Parathyroid adenoma (tissue), 2 donors: ENCODE measurements around the gene SPATS2L.

Experiments
- H2AFZ ChIP-seq: fragments of 300-600 bp; sonication (generic); one replicate; pipeline ENCODE4 v1.7.0; 2017; ENCODE audit warnings: antibody characterized with exemption, mild to moderate bottlenecking
- H3K27ac ChIP-seq: fragments of 300-600 bp; sonication (generic); one replicate; pipeline ENCODE4 v1.7.0; 2017
- H3K27me3 ChIP-seq: fragments of 300-600 bp; sonication (generic); one replicate; pipeline ENCODE4 v1.7.0; 2017; ENCODE audit warnings: low read length; ENCODE audit not compliant: control insufficient read depth, insufficient read depth
- H3K36me3 ChIP-seq: fragments of 300-600 bp; sonication (generic); one replicate; pipeline ENCODE4 v1.7.0; 2017; ENCODE audit warnings: low read length; ENCODE audit not compliant: control insufficient read depth, insufficient read depth
- H3K4me1 ChIP-seq: fragments of 300-600 bp; sonication (generic); one replicate; pipeline ENCODE4 v1.7.0; 2017; ENCODE audit warnings: control low read depth
- H3K4me2 ChIP-seq: fragments of 300-600 bp; sonication (generic); one replicate; pipeline ENCODE4 v1.7.0; 2017; ENCODE audit warnings: low read length
- H3K4me3 ChIP-seq: fragments of 300-600 bp; sonication (generic); one replicate; pipeline ENCODE4 v1.7.0; 2017; ENCODE audit warnings: low read depth, low read length
- H3K79me2 ChIP-seq: fragments of 300-600 bp; sonication (generic); one replicate; pipeline ENCODE4 v1.7.0; 2017; ENCODE audit warnings: control low read depth
- H3K9ac ChIP-seq: fragments of 300-600 bp; sonication (generic); one replicate; pipeline ENCODE4 v1.7.0; 2017; ENCODE audit warnings: mild to moderate bottlenecking
- H3K9me3 ChIP-seq: fragments of 300-600 bp; sonication (generic); one replicate; pipeline ENCODE4 v1.7.0; 2017; ENCODE audit warnings: low read length; ENCODE audit not compliant: control insufficient read depth
- TF ChIP-seq, protein P1 (sequence below): fragments of 300-600 bp; sonication (generic); IDR thresholded peaks from one replicate; pipeline ENCODE4 v1.7.0; 2017; ENCODE audit warnings: antibody characterized with exemption, mild to moderate bottlenecking
- donor health status: primary hyperparathyroidism.

The SPATS2L gene

DNA sequence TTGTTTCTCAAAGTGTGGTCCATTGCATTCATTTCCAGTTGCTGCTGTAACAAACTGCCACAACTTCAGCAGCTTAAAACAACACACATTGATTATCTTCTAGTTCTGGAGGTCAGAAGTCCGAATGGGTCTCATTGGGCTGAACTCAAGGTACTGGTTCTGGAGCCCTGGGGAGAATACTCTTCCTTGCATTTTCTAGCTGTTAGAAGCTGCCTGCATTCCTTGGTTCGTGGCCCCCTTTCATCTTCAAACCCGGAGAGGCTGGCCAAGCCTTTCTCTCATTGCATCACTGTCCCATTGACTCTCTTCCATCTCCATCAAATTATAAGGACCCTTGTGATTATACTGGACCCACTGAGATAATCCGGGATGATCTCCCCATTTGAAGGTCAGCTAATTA, 98.1 kb downstream of the SPATS2L start:
- Histone ChIP-seq H3K9me3 (no peaks in the 10 kb centered on the region), H3K4me2 (no peak overlapping the region), H3K4me1 (peaks cover 4% of the 10 kb centered on the region), H3K36me3 (no peaks in the 10 kb centered on the region), H3K4me3 (no peak overlapping the region), H3K9ac (no peak overlapping the region), H3K79me2 (no peaks in the 10 kb centered on the region), H3K27ac (no peak overlapping the region), H2AFZ (no peak overlapping the region), H3K27me3 (no peaks in the 10 kb centered on the region)
- TF ChIP-seq, protein P1, sequence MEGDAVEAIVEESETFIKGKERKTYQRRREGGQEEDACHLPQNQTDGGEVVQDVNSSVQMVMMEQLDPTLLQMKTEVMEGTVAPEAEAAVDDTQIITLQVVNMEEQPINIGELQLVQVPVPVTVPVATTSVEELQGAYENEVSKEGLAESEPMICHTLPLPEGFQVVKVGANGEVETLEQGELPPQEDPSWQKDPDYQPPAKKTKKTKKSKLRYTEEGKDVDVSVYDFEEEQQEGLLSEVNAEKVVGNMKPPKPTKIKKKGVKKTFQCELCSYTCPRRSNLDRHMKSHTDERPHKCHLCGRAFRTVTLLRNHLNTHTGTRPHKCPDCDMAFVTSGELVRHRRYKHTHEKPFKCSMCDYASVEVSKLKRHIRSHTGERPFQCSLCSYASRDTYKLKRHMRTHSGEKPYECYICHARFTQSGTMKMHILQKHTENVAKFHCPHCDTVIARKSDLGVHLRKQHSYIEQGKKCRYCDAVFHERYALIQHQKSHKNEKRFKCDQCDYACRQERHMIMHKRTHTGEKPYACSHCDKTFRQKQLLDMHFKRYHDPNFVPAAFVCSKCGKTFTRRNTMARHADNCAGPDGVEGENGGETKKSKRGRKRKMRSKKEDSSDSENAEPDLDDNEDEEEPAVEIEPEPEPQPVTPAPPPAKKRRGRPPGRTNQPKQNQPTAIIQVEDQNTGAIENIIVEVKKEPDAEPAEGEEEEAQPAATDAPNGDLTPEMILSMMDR, result no peak

DNA sequence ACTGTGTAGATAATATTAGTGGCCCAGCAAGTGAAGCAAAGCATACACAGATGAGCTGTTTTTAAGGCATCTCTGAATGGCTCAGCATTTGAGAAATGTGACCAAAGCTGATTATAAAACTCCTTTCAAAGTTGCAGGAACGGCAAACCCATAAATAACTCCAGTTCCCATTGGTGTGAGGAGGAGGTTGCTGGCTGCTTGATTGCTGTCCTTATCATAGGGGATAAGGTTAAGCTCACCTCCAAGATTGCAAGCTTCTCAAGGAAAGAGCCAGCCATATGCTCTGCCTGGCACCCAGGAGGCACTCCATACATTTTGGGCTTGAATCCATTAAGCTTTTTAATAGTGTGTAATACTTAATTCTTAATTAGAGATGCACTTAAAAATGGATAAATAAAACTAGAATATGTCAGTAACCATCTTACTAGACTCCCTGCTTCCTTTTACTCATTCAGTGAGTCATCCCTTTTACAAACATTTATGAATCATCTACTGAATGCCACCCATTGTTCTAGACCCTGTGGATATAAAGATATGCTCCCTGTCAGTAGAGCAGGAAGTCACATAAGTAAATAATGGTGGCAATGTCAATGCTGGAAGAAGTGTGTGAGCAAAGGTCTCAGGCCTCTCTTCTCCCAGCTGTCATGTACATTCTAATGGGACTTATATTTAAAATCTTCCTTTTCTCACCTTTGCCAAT, 99.3 kb downstream of the SPATS2L start:
- Histone ChIP-seq H3K27ac (no peak overlapping the region), H3K9ac (no peak overlapping the region), H3K4me2 (no peak overlapping the region), H3K9me3 (no peaks in the 10 kb centered on the region), H2AFZ (no peak overlapping the region), H3K79me2 (no peaks in the 10 kb centered on the region), H3K4me1 (peaks cover 4% of the 10 kb centered on the region), H3K27me3 (no peaks in the 10 kb centered on the region), H3K36me3 (no peaks in the 10 kb centered on the region), H3K4me3 (no peak overlapping the region)
- TF ChIP-seq, protein P1, result no peak

DNA sequence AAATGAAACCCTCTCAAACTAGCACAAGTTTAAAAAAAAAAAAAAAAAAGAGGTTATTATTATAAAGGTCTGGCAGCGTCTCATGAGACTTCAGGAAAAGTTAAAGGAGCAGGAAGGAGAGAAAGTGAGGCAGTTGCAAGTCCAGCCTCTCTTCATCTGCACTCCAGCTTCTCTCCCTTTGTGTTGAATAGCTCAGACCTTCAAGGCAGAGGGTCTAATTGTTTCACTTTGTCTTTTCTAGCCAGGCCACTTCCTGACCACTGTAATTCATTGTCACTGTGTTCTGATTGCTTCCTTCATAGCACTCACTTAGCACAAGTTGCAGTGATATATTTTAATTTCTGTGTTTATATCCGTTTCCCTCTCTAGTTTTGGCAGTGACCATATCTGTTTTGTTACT, 99.9 kb downstream of the SPATS2L start:
- H3K27me3 ChIP-seq, result no peaks in the 10 kb centered on the region
- no peak overlapping the region for H3K27ac ChIP-seq
- H3K36me3 ChIP-seq, result no peaks in the 10 kb centered on the region
- no peak overlapping the region for H3K4me3 ChIP-seq
- no peak overlapping the region for H3K4me2 ChIP-seq
- H2AFZ ChIP-seq, result no peak overlapping the region
- no peak overlapping the region for H3K9ac ChIP-seq
- TF ChIP-seq, protein P1, result no peak
- peaks cover 4% of the 10 kb centered on the region for H3K4me1 ChIP-seq
- H3K79me2 ChIP-seq, result no peaks in the 10 kb centered on the region
- no peaks in the 10 kb centered on the region for H3K9me3 ChIP-seq

DNA sequence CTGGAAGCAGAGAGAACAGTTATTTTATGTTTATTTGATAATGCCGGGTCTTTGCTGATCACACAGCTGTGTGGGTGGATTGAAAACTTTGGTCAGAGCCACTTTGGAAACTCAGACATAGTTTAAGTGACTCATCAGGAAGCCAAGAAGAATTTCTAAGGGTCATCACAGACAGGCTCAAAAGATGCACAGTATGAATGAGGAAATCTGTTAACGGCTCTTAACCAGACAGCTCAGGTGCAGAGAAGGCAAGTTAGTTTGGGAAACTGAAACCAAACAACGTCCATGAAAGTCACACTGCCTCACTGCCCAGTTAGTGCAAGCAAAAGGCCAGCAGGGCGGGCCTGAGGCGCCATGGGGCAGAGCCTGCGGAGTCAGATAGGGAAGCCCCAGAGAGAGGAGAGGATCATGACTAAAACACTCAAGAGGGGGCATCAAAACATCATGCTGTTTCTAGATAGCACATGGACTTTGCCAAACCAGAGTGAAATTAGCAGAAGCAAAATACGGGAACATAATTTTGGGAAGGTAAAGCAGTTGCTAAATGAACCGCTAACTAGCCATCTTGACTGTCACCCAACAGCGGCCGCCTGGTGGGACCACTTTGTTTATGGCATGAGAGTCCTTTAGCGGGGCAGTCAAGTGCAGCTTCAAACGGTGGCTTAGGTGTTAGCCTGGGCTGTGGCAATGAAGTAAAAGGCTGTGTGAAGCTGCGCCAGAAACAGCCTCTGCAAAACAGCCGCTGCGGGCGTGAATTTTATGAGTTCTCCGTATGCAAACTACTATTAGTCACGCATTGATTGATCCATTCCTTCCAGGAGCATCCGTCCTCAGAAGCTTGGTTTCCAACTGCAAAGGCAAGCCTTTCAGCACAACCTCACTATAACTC, 102.2 kb downstream of the SPATS2L start:
- Histone ChIP-seq H3K36me3 (no peaks in the 10 kb centered on the region), H2AFZ (no peak overlapping the region), H3K4me1 (peaks cover 4% of the 10 kb centered on the region), H3K9me3 (no peaks in the 10 kb centered on the region), H3K4me3 (no peak overlapping the region), H3K79me2 (no peaks in the 10 kb centered on the region), H3K27ac (no peak overlapping the region), H3K9ac (no peak overlapping the region), H3K4me2 (no peak overlapping the region), H3K27me3 (no peaks in the 10 kb centered on the region)
- TF ChIP-seq, protein P1, result no peak
